Measurements from ENCODE around the gene NEK11. TPM values are rescaled to one million over a fixed set of nuclear protein-coding genes. Genes with fewer than 3 reads are reported as not detected.

Gene NEK11, protein sequence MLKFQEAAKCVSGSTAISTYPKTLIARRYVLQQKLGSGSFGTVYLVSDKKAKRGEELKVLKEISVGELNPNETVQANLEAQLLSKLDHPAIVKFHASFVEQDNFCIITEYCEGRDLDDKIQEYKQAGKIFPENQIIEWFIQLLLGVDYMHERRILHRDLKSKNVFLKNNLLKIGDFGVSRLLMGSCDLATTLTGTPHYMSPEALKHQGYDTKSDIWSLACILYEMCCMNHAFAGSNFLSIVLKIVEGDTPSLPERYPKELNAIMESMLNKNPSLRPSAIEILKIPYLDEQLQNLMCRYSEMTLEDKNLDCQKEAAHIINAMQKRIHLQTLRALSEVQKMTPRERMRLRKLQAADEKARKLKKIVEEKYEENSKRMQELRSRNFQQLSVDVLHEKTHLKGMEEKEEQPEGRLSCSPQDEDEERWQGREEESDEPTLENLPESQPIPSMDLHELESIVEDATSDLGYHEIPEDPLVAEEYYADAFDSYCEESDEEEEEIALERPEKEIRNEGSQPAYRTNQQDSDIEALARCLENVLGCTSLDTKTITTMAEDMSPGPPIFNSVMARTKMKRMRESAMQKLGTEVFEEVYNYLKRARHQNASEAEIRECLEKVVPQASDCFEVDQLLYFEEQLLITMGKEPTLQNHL
- total RNA-seq: 4.4 and 8.0 TPM in 2 replicates

DNA sequence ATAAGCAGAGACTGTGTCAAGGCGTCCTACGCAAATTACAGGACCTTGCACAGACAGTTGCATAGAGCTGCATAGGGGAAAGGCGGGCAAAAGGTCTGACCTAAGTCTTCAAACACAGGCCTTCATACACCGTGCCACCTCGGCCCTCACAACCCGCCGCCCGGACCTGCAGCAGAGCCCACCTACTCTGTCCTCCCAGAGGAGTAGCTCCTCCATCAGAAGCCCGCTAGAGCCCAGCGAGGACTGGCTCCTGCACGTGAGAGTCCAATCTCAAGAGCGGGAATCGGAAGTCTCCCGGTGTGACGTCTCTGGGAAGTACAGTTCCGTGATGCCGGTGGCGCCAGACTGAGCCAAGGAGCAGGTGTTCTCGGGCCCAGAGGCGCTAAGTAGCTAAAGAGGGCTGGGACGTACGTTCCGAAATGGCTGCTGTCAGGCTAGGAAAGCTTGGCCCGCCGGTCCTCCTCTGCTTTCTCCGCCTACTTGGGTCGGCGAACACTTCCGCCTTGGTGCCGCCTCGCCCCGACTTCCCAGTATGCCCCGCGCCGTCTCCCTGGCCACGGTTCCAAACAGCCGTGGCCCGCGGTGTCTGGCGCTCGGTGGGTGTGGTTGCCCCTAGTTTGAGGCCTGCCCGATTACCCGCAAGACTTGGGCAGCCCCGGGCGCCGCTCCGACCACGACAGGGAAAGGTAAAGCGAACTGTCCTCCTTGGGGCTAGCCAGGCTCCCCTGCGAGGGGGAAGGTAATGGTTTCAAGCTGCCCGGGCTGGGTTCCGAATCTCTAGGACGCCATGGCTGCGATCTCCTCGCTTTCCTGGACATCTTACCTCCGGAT is at the start of gene NEK11, which contains the start of gene ASTE1:
Gene NEK11 (plus strand): TSS at position 557 of the 831 bp plus-strand sequence. CDS start 2,832 bp downstream, outside the sequence.
Gene ASTE1 (minus strand): TSS at position 505 of the 831 bp plus-strand sequence. CDS start 1,519 bp downstream, outside the sequence.

DNA sequence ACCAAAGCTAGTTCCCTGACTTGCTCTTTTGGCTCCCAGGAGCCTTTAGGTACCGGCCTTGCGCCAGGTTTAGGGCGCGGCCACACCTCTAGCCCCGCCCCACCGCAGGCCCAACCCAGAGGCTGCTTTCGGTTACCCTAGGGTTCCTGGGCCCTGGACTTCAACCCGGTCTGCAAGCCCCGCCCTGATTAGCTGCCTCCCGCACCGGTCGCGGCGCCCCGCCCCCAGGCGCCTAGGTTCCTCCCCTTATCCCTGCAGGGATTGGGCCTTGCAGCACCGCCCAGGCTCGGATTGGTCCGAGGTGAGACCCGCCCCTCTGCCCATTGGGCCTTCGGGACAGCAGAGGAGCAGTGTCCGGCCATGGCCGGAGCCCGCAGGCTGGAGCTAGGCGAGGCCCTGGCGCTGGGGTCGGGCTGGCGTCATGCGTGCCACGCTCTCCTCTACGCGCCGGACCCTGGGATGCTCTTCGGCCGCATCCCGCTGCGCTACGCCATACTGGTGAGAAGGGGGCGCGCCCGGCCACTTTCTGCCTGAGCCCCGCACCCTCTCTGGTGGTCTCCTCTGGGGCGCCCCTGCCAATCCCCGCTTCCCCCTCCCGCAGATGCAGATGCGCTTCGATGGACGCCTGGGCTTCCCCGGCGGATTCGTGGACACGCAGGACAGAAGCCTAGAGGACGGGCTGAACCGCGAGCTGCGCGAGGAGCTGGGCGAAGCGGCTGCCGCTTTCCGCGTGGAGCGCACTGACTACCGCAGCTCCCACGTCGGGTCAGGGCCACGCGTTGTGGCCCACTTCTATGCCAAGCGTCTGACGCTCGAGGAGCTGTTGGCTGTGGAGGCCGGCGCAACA is 355.0 kb downstream of the NEK11 start, which contains the start of gene NUDT16:
Gene NUDT16 (plus strand): TSS at position 330 of the 847 bp plus-strand sequence. CDS start 31 bp downstream, at position 361.

Other genes with a start within 250 kb of the NEK11 start
- gene ATP2C1, start 132.8 kb upstream of the NEK11 start, total RNA-seq: 161 and 237 TPM in 2 replicates
- gene ASTE1, start 52 bp upstream of the NEK11 start, total RNA-seq: 6.8 and 7.1 TPM in 2 replicates

Data from nasal cavity respiratory epithelium epithelial cell of viscerocranial mucosa (primary cell).